Body of pancreas (tissue), 4 donors: Measurements from ENCODE around the gene PPAN.

ENCODE experiments used
- POLR2A ChIP-seq, 3 donors: fragments of 450-650 bp; IDR thresholded peaks; one replicate each; pipeline ENCODE4 v1.6.1; 2016; ENCODE audit warnings: antibody characterized with exemption in 3 of 3, mild to moderate bottlenecking in 2 of 3
- TF ChIP-seq, protein P1 (sequence below), 7 experiments: fragments of 450-650 bp in 4 of 7; fragments of 200-600 bp in 3 of 7; sonication (generic) in 3 of 7; IDR thresholded peaks; one replicate each; pipeline ENCODE4 v1.5.1; 2016 to 2019; ENCODE audit warnings: antibody characterized with exemption in 7 of 7

DNA sequence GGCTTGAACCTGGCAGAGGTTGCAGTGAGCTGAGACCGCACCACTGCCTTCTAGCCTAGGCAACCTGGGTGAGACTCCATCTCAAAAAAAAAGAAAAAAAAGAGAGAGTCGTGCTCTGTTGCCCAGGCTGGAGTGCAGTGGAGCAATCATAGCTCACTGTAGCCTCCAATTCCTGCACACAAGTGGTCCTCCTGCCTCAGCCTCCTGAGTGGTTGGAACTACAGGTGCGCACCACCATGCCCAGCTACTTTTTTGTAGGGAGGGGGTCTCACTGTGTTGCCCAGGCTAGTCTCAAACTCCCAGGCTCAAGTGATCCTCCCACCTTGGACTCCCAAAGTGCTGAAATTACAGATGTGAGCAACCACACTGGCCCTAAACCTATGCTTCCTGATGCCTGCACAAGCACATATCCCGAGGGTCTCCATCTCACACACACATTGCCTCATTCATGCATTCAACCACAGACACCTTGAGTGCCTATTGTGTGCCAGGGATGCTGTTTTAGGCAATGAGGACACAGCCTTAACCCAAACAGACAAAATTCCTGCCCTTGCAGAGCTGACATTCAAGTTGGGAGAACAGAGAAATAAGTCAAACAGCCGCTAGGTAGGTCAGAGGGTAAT, 5.9 kb upstream of the PPAN start:
- TF ChIP-seq, protein P1, sequence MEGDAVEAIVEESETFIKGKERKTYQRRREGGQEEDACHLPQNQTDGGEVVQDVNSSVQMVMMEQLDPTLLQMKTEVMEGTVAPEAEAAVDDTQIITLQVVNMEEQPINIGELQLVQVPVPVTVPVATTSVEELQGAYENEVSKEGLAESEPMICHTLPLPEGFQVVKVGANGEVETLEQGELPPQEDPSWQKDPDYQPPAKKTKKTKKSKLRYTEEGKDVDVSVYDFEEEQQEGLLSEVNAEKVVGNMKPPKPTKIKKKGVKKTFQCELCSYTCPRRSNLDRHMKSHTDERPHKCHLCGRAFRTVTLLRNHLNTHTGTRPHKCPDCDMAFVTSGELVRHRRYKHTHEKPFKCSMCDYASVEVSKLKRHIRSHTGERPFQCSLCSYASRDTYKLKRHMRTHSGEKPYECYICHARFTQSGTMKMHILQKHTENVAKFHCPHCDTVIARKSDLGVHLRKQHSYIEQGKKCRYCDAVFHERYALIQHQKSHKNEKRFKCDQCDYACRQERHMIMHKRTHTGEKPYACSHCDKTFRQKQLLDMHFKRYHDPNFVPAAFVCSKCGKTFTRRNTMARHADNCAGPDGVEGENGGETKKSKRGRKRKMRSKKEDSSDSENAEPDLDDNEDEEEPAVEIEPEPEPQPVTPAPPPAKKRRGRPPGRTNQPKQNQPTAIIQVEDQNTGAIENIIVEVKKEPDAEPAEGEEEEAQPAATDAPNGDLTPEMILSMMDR (IDR thresholded peaks at IDR 0.05) = no peak
- TF ChIP-seq POLR2A (IDR thresholded peaks at IDR 0.05) = no peak
